Activated T-cell treated with anti-CD3 and anti-CD28 coated beads for 48 hours (primary cell): Measurements from ENCODE around the gene MUTYH.
"Not testable (repeated sequence)": the region's sequence is repeated elsewhere in the genome, so short reads cannot be mapped to it uniquely, and the experiment has no call there.

Experiments
- DNase-seq: peaks from one replicate; pipeline ENCODE4 v3.0.0-alpha.2; 2020; ENCODE audit warnings: low read depth

The MUTYH gene

DNA sequence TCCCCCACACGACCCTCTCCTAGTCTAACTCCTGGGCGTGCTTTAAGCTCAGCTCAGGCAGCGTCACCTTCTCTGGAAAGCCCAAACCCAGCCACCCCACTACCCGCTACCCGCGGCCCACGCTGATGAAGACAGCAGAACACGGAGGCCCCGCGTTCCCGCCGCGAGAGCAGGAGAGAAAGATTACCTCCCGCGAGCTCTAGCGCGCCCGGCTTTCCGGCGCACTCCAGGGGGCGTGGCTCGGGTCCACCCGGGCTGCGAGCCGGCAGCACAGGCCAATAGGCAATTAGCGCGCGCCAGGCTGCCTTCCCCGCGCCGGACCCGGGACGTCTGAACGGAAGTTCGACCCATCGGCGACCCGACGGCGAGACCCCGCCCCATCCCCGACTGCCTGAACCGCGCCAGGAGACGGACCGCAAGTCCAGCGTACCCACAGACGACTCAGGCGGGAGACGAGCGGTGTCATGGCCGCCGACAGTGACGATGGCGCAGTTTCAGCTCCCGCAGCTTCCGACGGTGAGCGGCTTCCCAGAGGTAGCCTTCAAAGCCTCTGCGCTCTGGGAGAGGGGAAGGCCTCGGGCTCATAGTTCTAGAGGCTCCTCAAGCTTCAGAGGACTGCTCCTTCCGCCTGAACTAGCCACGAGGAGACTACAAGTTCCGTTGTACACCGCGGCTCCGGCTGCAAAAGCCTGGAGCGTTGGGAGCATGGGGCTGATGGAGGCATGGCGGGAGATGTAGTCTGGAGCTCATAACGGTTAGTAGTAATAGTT is at the start of gene MUTYH, which contains the start of gene TOE1:
Gene MUTYH, minus strand, starts transcription at position 652 of the 770 bp plus-strand sequence. CDS start 5,935 bp downstream, outside the sequence.
Gene TOE1, plus strand, starts transcription at position 382 of the 770 bp plus-strand sequence. Its CDS starts 83 bp downstream, at position 465.
- peak; percentile 98 for DNase-seq

DNA sequence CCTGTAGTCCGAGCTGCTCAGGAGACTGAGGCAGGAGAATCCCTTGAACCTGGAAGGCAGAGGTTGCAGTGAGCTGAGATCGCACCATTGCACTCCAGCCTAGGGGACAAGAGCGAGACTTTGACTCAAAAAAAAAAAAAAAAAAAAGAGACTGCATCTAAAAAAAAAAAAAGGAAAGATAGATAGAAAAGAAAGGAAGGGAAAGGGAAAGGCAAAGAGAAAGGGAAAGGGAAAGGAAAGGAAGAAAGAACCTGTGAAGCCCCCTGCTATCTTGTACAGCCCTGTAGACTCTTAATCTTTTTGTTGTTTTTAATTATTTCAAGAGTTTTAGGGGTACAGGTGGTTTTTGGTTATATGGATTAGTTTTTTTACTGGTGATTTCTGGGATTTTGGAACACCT is 46.0 kb upstream of the MUTYH start:
- no peak for DNase-seq

- no peak for DNase-seq
These were observed 45.1 kb upstream of the MUTYH start for GRCh38 chr1:45385302-45385701.

GRCh38 chr1:45384213-45384612 is 44.0 kb upstream of the MUTYH start:
- not testable (repeated sequence) for DNase-seq

GRCh38 chr1:45383191-45383590 is 43.0 kb upstream of the MUTYH start:
- DNase-seq, result no peak

GRCh38 chr1:45381243-45381642 is 41.0 kb upstream of the MUTYH start:
- DNase-seq, result no peak

DNA sequence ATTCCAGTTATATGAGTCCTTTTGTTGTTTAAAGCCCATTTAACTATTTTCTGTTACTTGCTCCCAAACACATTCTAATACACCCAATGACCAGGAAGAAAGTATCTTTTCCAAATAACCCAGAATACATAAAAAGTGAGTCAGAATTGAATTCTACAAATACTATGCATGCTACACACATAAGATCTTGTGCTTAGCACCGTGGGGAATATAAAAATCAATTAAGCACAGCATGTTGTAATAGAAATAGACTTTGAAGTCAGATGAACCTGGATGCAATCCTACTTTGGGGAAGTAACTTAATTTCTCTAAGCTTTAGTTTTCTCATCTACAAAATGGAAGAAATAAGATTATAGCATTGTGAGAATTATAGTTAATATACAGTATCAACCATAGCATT is 40.5 kb upstream of the MUTYH start:
- no peak for DNase-seq

- DNase-seq, result no peak
These were observed 39.9 kb upstream of the MUTYH start for GRCh38 chr1:45380125-45380524.

- DNase-seq, result no peak
These were observed 39.3 kb upstream of the MUTYH start for GRCh38 chr1:45379524-45379923.

GRCh38 chr1:45378184-45378583 is 37.9 kb upstream of the MUTYH start:
- DNase-seq, result no peak

- DNase-seq, result no peak
These were observed 35.2 kb upstream of the MUTYH start for GRCh38 chr1:45375104-45376090.

DNA sequence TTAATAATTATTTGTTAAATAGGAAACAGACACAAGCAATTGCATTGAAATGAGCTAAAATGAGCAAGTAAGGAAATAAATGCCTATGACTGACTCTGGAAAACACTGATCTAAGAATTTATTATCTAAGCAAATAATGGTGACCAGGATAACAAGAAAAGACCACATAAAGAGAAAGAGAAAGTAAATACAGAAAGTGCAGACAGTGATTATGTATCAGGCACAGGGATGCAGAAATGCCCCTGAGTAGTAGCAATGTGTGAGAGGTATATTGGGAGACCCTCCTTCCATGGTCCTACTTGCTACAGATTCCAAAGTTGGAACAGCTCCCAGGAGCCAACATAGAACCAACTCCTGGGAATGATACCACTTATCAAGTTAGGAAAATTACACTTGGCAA is 33.3 kb upstream of the MUTYH start:
- DNase-seq, result no peak

- no peak for DNase-seq
These were observed 30.3 kb upstream of the MUTYH start for GRCh38 chr1:45370575-45370974.

- DNase-seq, result no peak
These were observed 24.8 kb upstream of the MUTYH start for GRCh38 chr1:45365051-45365450.

DNA sequence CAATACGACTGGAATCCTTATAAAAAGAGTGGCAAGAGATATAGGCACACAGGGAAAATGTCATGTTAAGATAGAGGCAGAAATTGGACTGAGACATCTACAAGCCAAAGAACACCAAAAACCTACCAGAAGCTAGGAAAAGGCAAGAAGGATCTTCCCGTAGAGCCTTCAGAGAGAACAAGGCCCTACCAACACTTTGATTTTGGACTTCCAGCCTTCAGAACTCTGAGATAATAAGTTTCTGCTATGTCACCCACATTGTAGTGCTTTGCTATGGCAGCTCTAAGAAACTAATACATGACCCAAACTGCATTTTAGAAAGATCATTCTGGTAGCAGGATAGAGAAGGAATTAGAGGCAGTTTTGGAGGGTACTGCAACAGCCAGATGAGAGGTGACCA is 24.1 kb upstream of the MUTYH start:
- no peak for DNase-seq

GRCh38 chr1:45360981-45361380 is 20.7 kb upstream of the MUTYH start:
- DNase-seq, result not testable (repeated sequence)

DNA sequence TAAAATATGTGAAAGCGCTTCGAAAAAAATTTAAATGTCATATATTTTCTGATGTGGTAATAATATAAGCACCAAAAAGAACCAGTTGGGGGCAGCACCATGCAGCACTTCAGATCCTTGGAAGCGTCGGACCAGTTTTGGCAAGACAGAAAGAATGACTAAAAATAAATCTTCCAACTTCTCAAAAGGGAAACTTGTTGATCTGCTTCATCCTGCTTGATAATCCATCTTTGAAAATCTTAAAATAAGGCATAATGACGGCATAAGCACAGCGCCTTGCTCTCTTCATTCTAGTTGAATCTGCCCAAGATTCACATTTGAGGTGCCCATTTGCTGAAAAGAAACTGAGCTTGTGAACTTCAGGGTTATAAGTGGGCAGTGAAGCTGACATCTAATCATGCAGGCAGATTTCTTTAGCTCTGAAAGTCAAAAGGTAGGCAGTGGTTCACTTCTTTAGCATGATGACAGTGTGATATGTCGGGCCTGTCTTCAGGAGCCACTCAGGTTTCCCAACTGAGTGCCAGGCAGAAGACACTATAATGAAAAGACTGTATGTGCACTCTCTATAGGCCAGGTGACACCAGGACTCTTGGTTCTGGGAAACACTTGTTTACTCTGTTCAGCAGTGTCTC is 19.8 kb upstream of the MUTYH start:
- no peak for DNase-seq

DNA sequence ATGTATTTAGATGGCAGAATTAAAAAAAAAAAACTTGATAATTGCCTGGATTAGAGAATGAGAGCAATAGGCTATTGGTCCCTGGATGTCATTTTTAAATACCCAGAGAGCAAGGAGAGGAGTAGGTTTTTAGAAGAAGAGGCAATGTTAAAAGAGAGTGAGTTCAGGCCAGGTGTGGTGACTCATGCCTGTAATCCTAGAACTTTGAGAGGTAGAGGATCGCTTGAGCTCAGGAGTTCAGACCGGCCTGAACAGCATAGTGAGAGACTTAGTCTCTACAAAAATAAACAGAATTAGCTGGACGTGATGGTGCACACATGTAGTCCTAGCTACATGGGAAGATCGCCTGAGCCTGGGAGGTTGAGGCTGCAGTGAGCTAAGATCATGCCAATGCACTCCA is 15.9 kb upstream of the MUTYH start:
- no peak for DNase-seq

- no peak for DNase-seq
These were observed 15.4 kb upstream of the MUTYH start for GRCh38 chr1:45355683-45356082.

DNA sequence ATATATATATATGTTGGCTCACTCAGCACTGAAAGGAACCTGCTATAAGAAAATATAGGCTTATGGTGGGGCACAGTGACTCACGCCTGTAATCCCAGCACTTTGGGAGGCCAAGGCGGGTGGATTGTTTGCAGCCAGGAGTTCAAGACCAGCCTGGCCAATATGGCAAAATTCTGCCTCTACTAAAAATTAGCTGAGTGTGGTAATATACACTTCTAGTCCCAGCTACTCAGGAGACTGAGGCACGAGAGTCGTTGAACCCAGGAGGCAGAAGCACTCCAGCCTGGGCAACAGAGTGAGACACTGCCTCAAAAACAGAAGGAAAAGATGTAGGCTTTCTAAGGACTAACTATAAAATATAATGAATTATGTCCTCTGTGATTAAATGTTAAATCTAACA is 14.6 kb upstream of the MUTYH start:
- DNase-seq, result no peak

DNA sequence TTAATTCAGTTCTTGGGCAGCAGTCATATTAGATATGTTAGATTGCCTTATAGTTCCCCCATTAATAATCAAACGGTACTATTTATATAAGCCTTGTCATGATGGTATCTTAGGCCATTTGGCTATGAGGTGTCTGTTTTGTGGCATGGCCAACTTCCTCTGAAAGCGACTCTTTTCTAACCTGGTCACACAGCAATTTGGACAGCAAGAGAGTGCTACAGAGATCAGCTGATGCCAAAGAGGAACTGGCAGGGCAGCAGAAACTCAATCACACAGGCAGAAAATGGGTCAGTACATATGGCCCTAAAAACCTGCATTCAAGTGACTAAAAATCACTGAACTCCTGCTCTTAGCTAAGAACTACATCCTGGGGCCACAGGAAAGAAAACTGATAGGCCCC is 13.4 kb upstream of the MUTYH start:
- DNase-seq, result no peak

DNA sequence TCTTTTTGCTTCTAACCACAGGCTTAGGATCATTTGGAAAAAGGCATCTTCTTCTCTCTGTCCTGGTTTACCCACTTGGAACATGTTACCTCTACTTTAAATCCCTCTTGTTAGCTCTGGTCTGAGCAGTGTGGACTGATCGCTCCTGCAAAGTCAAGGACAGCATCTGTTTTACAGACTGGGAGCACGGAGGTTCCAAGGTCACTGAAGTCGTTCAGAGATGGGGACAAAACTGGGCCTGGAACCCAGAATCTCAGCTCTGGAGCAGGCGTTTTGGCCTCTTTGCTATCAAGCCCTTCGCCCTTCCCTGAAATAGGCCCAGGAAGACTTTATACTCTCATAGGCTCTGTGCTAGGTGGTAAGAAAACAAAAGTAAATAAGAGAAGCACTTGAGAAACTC is 11.3 kb upstream of the MUTYH start:
- DNase-seq, result no peak
